Bronchial epithelial cell (primary cell): ENCODE measurements around the gene CEP170B. TPM values are rescaled to one million over a fixed set of nuclear protein-coding genes. Genes with fewer than 3 reads are reported as not detected.

ENCODE experiments used
- DNase-seq: peaks from one replicate; pipeline ENCODE4 v3.0.0-alpha.2; 2010; ENCODE audit warnings: low read depth
- FAIRE-seq: peaks from 2 replicates; lab custom pipeline; 2011; peaks lifted over from hg19 to GRCh38; lab: Jason Lieb, UNC
- H3K27me3 ChIP-seq: 2 replicates; pipeline ENCODE4 v1.5.1; 2011; ENCODE audit warnings: low read length; ENCODE audit not compliant: control insufficient read depth, insufficient read depth
- H3K36me3 ChIP-seq: 2 replicates; pipeline ENCODE4 v1.5.1; 2011; ENCODE audit warnings: low read length; ENCODE audit not compliant: control insufficient read depth, insufficient read depth
- H3K4me3 ChIP-seq: 2 replicates; pipeline ENCODE4 v1.5.1; 2011; ENCODE audit warnings: mild to moderate bottlenecking, low read depth, low read length, control low read depth
- total RNA-seq: library from RNA; depleted of rRNA; stranded (reverse); fragments of >200 nt; gene quantifications from 2 replicates; pipeline ENCODE4 v1.2.1, GENCODE V29; 2014
- TF ChIP-seq, protein P1 (sequence below): IDR thresholded peaks from 2 replicates; pipeline ENCODE4 v1.5.1; 2011; ENCODE audit warnings: mild to moderate bottlenecking, moderate library complexity, low read length, control low read depth, inconsistent platforms; ENCODE audit not compliant: insufficient read depth, severe bottlenecking

The CEP170B gene
- total RNA-seq, 1 donor from 2014 or later = 29.0 TPM

DNA sequence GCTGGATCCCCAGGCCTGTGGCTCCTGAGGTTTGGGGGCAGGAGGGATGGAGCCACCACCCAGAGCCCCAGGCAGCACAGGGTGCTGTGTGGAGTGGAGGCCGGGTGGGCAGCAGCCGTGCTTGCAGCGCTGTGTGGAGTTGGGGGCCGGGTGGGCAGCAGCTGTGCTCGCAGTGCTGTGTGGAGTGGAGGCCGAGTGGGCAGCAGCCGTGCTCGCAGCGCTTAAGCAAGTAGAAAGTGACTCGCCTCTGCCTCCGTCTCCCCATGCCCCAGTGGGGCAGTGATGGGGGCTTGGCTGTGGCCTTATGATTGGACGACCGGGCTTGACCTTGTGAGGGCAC, 10.3 kb downstream of the CEP170B start:
- no peak for DNase-seq
- no peak for FAIRE-seq
- peaks cover 21% of the 10 kb centered on the region for H3K36me3 ChIP-seq
- no peaks in the 10 kb centered on the region for H3K27me3 ChIP-seq
- no peak overlapping the region for H3K4me3 ChIP-seq
- TF ChIP-seq, protein P1, sequence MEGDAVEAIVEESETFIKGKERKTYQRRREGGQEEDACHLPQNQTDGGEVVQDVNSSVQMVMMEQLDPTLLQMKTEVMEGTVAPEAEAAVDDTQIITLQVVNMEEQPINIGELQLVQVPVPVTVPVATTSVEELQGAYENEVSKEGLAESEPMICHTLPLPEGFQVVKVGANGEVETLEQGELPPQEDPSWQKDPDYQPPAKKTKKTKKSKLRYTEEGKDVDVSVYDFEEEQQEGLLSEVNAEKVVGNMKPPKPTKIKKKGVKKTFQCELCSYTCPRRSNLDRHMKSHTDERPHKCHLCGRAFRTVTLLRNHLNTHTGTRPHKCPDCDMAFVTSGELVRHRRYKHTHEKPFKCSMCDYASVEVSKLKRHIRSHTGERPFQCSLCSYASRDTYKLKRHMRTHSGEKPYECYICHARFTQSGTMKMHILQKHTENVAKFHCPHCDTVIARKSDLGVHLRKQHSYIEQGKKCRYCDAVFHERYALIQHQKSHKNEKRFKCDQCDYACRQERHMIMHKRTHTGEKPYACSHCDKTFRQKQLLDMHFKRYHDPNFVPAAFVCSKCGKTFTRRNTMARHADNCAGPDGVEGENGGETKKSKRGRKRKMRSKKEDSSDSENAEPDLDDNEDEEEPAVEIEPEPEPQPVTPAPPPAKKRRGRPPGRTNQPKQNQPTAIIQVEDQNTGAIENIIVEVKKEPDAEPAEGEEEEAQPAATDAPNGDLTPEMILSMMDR = no peak

DNA sequence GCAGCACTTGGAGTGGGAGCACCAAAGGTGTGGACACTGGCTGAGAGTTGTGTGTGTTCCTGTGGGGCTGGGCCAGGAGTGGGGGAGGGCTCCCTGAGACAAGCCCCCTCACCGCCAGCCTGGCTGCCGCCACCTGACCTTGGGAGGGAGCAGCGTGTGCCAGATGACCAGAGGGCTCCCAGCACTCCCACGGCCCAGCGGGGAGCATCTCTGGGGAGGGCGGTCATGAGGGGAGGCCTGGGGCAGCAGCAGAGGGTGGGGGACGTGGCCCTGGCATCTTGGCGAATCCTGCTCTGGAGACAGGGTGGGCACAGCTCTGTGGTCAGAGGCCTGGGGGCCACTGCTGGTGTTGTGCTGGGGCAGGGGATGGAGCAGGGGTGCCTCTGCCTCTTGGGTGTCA, 10.7 kb downstream of the CEP170B start:
- TF ChIP-seq, protein P1 = no peak
- DNase-seq = no peak
- peaks cover 23% of the 10 kb centered on the region for H3K36me3 ChIP-seq
- no peak for FAIRE-seq
- H3K27me3 ChIP-seq = no peaks in the 10 kb centered on the region
- H3K4me3 ChIP-seq = no peak overlapping the region

DNA sequence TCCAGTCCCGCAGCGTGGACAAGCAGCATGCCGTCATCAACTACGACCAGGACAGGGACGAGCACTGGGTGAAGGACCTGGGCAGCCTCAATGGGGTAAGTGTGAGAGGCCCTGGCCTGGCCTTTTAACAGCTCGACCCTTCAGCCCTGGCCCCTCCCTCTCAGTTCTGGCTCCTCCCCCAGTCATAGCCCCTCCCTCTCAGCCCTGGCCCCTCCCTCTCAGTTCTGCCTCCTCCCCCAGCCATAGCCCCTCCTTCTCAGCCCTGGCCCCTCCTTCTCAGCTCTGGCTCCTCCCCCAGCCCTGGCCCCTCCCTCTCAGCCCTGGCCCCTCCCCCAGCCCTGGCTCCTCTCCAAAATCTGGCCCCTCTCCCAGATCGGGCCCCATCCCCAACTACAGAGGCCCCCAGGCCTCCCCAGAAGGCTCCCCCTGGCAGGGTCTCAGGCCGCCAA, 11.2 kb downstream of the CEP170B start:
- FAIRE-seq (no peak), DNase-seq (no peak)
- no peak overlapping the region for H3K4me3 ChIP-seq
- TF ChIP-seq, protein P1 = no peak
- no peaks in the 10 kb centered on the region for H3K27me3 ChIP-seq
- H3K36me3 ChIP-seq = peaks cover 24% of the 10 kb centered on the region

DNA sequence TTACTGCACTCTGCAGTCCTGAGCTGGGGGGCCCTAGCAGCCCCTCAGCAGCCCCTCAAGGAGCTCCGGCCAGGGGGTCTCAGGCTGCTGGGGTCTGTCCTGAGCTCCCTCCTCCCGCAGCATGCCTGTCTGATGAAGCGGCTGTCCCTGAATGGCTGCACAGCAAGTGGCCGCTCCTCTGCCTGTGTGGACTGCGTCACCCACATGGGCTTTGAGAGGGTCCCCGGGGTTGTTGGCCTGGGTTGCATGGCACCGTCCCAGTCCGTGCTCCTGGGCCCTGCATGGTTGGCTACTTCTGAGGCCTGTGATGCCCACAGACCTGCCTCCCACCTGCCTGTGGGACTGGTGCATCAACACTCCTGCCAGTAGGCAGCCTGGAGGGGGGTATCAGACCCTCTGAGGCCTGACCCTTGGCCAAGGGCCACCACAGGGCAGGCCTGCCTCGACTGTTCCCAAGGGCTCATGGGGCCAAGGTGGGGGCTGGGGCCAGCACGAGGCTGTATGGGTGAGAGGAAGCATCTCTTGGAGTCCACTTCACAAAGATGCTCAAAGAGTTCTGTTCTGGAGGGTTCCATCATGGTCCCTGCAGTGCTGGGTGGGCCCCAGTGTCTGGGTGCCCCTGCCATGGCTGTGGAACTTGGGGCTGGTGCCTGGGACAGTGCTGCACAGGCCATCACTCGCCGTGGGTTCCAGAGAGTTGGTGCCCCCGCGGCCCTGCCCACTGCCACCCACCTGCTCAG, 12.2 kb downstream of the CEP170B start:
- Histone ChIP-seq H3K4me3 (no peak overlapping the region), H3K27me3 (no peaks in the 10 kb centered on the region), H3K36me3 (peaks cover 22% of the 10 kb centered on the region)
- FAIRE-seq = no peak
- DNase-seq = no peak
- TF ChIP-seq, protein P1 = no peak

DNA sequence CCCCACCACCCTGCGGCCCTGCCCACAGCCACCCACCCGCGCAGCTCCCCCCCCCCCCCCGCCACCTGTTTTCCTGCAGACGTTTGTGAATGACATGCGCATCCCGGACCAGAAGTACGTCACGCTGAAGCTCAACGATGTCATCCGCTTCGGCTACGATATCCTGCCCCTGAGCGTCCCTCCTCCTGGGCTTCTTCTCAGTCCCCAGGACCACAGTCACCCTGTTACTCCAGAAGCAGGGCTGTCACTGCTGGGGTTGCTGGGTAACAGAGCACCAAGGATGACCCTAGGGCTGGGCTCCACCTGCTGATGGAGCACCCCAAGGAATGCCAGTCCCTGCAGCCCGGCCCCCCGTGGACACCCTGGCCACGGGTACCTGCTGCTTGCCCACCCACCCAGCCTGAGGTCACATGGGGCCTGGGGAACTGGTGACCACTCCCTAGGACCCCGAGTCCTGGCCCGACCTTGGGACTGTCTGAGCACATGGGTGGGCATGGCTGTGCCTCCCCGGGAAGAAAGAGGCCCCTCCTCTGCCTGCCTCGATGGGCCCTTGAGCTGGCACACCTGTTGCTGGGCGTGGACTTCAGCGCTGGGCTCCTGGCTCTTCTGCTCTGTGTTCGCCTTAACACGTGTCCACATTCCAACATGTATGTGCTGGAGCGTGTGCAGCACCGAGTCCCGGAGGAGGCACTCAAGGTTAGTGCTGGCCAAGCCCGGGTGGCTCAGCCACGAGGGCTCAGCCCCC, 12.9 kb downstream of the CEP170B start:
- no peaks in the 10 kb centered on the region for H3K27me3 ChIP-seq
- TF ChIP-seq, protein P1 = no peak
- FAIRE-seq (no peak), DNase-seq (no peak)
- H3K4me3 ChIP-seq = no peak overlapping the region
- H3K36me3 ChIP-seq = peaks cover 22% of the 10 kb centered on the region
